Brain microvascular endothelial cell (primary cell): ENCODE data around the gene ST6GALNAC1.

ENCODE experiments used
- DNase-seq: peaks from one replicate; pipeline ENCODE4 v3.0.0-alpha.2; 2020
- H3K27ac ChIP-seq: fragments of 250-450 bp; sonication (Bioruptor Pico); 2 replicates; pipeline ENCODE4 v1.5.1; 2020; ENCODE audit warnings: mild to moderate bottlenecking, moderate library complexity
- H3K27me3 ChIP-seq: fragments of 250-450 bp; sonication (Bioruptor Pico); replicated peaks from 2 replicates; pipeline ENCODE4 v1.5.1; 2020; ENCODE audit warnings: mild to moderate bottlenecking
- H3K36me3 ChIP-seq: fragments of 250-450 bp; sonication (Bioruptor Pico); replicated peaks from 2 replicates; pipeline ENCODE4 v1.5.1; 2020; ENCODE audit warnings: mild to moderate bottlenecking
- H3K4me3 ChIP-seq: 2 replicates; pipeline ENCODE4 v1.5.1; 2011; ENCODE audit warnings: low read depth, mild to moderate bottlenecking, control low read depth, low read length, moderate library complexity
- in situ Hi-C: cut with HindIII; loops from 2 replicates; pipeline ENCODE4 v1.10.0; 2017; ENCODE audit warnings: low sequenced_read_pairs, low pct_ligation_motif_present
- TF ChIP-seq, protein P1 (sequence below): IDR thresholded peaks from 2 replicates; pipeline ENCODE4 v1.5.1; 2011; ENCODE audit warnings: low read depth, mild to moderate bottlenecking, moderate library complexity, low read length, control low read depth, inconsistent platforms; ENCODE audit errors: missing control alignments

The ST6GALNAC1 gene

DNA sequence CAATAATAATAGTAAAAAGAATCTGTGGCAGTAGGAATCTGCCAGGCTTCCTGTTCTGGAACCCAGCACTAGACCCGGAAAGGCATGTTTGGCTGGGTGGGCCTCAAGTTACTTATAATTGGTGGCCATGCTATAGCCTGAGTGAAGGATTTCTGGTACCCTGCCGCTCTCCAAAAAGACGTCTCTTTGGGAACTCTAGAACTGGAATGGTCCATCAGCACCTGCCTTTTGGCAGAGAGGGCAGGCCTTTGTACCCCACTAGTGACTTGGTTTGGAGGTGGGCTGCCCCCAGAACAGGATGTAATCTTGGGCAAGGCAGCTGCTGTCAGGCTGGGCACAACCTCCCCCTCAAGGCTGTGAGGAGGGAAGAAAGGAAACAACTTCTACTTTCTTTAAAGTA lies 29.3 kb upstream of the ST6GALNAC1 start:
- in situ Hi-C loops: no loop called here
- Histone ChIP-seq H3K27ac (no peak overlapping the region), H3K36me3 (peaks cover 19% of the 10 kb centered on the region), H3K4me3 (no peak overlapping the region), H3K27me3 (no peaks in the 10 kb centered on the region)
- no peak for DNase-seq
- TF ChIP-seq, protein P1, sequence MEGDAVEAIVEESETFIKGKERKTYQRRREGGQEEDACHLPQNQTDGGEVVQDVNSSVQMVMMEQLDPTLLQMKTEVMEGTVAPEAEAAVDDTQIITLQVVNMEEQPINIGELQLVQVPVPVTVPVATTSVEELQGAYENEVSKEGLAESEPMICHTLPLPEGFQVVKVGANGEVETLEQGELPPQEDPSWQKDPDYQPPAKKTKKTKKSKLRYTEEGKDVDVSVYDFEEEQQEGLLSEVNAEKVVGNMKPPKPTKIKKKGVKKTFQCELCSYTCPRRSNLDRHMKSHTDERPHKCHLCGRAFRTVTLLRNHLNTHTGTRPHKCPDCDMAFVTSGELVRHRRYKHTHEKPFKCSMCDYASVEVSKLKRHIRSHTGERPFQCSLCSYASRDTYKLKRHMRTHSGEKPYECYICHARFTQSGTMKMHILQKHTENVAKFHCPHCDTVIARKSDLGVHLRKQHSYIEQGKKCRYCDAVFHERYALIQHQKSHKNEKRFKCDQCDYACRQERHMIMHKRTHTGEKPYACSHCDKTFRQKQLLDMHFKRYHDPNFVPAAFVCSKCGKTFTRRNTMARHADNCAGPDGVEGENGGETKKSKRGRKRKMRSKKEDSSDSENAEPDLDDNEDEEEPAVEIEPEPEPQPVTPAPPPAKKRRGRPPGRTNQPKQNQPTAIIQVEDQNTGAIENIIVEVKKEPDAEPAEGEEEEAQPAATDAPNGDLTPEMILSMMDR: no peak

DNA sequence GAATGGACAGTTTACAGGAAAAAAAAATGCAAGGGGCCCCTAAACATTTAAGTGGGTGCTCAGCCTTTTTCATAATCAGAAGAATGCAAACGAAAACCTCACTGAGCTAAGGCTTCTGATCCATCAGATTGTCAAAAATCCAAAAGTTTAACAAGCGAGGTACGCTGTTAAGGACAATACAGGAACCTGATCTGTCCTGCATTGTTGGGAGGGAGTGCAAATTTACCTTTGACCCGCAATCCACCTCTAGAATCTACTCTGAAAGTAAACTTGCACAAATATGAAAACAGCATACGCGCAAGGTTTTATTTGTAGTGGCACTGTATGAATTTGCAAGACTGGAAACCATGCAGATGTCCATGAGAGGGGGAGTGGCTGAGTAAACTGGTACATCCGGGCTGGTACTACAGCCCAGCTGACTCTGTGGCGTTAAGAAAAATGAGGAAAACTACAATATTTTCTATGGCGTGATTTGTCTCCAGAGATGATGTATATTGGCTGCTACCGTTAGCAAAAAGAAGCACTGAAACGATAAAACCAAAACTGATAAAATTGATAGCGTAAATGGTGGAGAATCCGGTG lies 28.8 kb upstream of the ST6GALNAC1 start:
- no peaks in the 10 kb centered on the region for H3K27me3 ChIP-seq
- DNase-seq: no peak
- TF ChIP-seq, protein P1: no peak
- peak overlapping the region; percentile 65 for H3K4me3 ChIP-seq
- peak overlapping the region; percentile 45 for H3K27ac ChIP-seq
- in situ Hi-C loops: no loop called here
- H3K36me3 ChIP-seq: peaks cover 14% of the 10 kb centered on the region

DNA sequence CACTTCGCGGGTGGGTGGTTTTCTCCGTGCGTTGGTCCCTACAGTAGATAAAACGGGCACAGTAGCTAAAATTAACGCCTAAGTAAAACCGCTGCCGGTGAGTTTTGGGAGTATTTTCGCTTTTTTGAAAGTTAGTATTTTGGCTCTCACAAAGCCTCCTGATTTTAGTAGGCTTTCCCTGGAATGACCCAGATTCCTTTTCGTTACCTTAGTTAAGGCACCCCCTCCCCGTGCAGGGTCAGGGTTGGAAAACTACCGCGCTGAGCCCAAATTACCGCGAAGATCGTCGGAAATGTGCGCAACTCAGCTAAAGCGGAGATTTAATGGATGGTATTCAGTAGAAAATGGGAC lies 28.3 kb upstream of the ST6GALNAC1 start:
- TF ChIP-seq, protein P1: no peak
- no peak for DNase-seq
- Histone ChIP-seq H3K27me3 (no peaks in the 10 kb centered on the region), H3K4me3 (peak overlapping the region; percentile 65), H3K36me3 (peaks cover 9% of the 10 kb centered on the region), H3K27ac (peak overlapping the region; percentile 45)
- in situ Hi-C loops: no loop called here

DNA sequence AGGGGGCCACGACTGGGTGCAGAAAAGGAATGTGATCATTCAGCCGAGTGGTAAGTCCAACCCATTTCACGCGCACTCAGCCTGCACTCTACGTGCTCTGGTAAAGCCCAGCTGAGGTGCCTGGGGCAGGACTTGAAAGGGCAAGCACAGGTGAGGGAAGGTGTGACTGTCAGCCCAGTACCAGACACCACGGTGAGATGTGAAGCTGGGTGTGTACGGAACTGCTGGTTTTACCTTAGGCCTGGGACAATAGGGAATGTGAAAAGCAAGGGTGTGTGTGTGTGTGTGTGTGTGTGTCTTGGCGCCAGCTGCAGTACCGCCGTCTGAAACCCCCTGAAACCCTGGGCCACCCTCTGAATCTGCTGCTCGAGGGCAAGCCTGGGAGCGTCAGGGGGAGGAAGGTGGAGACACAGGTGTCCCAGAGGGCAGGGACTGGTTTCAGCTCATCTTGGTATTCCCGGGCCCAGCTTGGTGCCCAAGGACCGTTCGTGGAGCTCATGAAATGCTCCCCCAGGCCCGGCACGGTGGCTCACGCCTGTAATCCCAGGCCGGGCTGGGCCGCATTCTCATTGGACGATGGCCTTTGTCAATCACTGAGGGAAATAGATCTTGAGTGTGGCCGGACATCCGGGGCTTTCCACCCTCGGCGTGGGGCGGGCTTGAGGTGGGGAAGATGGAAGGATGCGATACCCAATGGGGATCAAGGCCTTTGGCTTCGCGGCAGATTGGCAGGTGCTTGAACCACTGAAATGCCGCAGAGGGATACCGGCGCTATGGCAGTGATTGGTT lies 27.8 kb upstream of the ST6GALNAC1 start:
- H3K27ac ChIP-seq: peak overlapping the region; percentile 36
- H3K36me3 ChIP-seq: peaks cover 5% of the 10 kb centered on the region
- in situ Hi-C loops: no loop called here
- TF ChIP-seq, protein P1: no peak
- H3K27me3 ChIP-seq: no peaks in the 10 kb centered on the region
- peak; percentile 100 for DNase-seq
- peak overlapping the region; percentile 65 for H3K4me3 ChIP-seq

DNA sequence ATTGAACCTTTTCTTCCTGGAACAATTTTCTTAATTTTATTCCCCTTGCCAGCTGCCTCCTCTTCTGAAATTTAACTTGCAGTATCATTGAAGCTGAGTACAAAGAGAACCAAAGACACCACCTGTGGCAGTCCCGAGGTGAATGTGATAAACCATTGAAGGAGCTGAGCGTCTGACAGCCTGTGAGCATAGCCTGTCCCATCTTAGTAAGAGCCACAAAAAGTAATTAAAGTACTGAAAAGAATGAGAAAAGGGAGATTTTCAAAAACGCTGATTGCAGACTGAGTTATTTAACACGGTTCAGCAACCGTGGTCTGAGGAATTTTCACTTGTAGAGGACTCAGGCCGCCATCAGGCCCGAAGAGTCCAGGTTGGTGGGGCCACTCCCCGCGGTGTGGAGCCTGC lies 27.2 kb upstream of the ST6GALNAC1 start:
- TF ChIP-seq, protein P1: no peak
- no peak overlapping the region for H3K4me3 ChIP-seq
- no peaks in the 10 kb centered on the region for H3K27me3 ChIP-seq
- H3K36me3 ChIP-seq: peaks cover 4% of the 10 kb centered on the region
- no peak for DNase-seq
- in situ Hi-C loops: no loop called here
- H3K27ac ChIP-seq: no peak overlapping the region
